Measurements from ENCODE around the gene KRTDAP.
A peak's percentile ranks its signal among the peaks of the same experiment; 100 is the strongest.
"Not testable (repeated sequence)": the region's sequence is repeated elsewhere in the genome, so short reads cannot be mapped to it uniquely, and the experiment has no call there.

Gene KRTDAP

DNA sequence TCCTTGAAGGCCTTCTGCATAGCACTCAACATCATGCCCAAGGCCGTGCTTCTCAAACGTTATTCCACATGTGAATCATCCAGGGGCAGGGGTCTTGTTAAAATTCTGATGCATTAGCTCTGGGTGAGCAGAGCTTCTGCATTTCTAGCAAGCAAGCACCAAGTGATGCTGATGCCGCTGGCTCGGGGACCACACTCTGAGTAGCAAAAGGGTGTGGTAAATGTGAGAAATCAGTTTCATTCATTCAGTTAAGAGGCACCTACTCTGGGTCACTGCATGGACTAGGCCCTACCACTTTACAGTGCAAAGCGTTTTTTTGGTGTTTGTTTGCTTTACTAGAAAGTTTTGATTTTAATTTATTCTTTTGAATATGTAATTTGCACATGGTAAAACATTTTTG is 7.2 kb downstream of the KRTDAP start:
- no peak for DNase-seq

DNA sequence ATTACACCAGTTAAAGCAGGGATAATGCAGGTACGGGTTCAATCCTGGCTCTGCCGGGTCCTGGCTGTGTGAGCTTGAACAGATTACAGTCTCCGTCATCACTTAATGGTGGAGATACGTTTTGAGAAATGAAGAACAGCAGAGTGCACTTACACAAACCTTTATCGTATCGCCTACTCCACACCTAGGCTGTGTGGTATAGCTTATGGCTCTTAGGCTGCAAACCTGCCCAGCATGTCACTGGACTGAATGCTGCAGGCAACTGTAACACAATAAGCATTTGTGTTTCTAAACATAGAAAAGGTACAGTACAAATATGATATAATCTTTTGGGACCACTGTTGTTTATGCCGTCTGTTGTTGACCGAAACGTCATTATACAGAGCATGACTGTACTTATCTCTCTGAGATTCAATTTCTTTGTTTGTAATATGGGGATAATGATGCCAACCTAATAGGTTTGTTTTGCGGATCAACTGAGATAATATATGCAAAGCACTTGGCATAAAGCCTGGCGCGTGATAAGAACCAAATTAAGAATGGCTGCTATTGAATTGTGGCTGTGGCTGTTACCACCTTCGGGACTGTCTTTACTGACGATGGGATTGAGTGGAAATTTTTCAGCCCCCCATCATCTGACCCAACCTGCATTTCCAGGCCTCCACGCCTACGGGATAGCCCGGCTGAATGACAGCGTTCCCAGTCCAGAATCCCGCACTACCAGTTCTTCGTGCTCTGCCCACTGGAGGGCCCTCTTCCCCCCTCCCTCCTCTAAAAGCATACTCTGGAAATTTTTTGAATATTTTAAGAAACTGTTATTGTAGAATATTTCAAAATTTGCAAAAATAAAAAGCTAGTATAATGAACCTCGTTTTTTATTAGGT is 11.2 kb downstream of the KRTDAP start:
- no peak for DNase-seq

DNA sequence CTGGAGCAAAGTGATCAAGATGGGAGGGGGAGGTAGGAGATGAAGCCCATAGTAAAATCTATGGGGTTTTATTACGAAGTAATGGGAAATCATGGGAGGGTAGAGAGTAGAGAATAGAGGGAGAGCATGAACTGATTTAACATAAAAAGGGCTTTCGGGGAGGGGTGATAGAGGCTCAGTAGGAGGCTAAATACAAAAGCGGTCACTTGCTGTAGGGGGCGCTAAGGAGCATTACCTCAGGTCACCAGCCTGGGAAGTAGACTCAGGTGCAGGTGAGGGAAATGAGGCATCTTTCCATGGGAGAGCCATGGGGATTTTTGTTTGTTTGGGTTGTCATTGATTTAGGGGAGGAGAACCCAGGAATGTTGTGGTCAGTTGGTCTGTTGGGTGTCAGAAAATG is 14.1 kb downstream of the KRTDAP start:
- no peak for DNase-seq

DNA sequence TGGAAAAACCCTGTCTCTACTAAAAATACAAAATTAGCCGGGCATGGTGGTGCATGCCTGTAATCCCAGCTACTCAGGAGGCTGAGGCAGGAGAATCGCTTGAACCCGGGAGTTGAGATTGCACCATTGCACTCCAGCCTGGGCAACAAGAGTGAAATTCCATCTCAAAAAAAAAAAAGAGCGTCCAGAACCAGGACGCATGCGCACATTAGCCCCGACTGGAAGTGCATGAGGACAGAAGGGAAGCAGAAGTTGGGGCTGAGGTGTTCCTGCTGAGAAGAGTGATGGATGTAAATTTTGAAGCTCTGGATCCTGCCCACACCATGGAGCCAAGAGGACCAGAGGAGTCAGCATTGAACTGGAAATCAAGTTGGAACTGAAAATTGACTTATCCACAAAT is 15.7 kb downstream of the KRTDAP start:
- DNase-seq = not testable (repeated sequence)

DNA sequence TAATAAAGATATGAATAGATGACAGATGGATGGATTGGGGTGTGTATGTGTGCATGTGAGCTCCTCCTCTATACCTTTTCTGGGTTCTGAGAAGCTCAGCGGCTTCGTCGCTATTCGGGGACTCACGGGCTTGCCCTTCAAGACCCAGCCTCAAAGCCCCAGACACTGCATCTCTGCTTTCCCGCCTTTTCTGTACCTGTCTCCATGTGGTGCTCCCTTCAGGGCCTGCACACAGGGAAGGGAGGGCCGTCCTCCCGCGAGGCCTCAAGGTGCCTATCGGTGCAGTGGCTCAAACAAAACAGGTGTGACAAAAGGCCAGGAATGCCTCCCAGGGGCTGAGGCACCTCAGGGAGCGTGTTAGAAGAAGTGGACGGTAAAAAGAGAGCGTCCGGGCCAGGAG is 16.2 kb downstream of the KRTDAP start:
- no peak for DNase-seq

DNA sequence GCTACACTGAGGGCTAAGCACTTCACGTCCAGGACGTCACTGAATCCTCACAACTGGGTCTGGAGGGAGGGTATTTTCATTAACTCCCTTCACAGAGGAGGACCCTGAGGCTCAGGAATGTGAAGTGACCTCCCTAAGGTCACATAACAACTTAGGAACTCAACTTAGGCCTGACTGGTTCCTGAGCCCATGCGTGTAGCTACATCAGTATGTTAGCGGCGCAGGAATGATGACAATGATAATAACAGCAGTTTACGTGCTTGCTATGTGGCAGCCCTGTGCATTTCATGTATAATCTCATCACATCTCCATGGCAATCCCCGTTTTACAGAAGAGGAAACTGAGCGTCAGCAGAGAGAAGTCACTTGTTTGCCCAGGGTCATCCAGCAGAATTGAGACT is 18.3 kb downstream of the KRTDAP start:
- no peak for DNase-seq

DNA sequence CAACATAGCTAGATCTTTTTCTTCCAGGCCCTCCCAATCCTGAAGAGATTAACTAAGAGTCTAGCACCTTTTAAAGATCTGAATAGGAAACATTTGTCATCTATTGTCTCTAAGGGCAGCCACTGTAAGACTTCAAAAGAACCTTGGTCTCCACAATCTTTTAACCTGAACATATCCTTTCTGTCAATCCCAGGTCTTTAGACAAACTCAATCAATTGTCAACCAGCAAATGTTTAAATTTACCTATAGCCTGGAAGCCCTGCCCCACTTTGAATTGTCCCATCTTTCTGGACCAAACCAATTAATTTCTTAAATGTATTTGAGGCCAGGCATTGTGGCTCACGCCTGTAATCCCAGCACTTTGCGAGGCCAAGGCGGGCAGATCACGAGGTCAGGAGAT is 19.2 kb downstream of the KRTDAP start:
- not testable (repeated sequence) for DNase-seq

DNA sequence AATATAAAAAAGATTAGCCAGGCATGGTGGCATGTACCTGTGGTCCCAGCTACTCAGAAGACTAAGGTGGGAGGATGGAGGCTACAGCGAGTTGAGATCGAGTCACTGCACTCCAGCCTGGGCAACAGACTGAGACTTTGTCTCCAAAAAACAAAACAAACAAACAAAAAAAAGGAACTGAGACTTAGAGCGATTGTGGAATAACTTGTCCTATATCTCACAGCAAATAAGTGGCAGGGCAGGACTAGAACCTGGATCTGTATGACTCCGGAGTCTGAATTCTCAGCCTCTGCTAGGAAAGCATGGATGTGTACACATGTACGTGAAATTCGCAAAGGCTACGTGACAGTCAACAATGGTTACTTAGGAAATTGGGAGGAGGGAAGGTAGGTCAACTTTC is 20.1 kb downstream of the KRTDAP start:
- no peak for DNase-seq

DNA sequence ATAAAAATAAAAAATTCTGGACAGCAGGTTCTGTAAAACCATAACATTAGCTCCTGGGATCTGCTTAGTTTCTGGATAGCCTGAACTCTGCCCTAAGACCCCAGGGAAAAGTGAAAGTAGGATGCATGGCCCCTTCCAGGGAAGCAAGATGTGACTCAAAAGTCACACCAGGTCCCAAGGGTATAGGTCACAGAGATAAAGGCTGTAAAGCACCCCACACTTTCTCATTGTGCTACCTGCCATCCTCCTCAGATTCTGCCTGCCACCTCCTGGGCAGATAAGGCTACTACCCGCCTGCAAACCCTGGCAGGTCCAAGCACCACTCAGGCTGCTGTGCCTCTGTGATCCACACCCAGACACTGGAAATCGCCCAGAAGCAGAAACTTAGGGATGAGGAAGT is 21.6 kb downstream of the KRTDAP start:
- DNase-seq = peak; percentile 38

DNA sequence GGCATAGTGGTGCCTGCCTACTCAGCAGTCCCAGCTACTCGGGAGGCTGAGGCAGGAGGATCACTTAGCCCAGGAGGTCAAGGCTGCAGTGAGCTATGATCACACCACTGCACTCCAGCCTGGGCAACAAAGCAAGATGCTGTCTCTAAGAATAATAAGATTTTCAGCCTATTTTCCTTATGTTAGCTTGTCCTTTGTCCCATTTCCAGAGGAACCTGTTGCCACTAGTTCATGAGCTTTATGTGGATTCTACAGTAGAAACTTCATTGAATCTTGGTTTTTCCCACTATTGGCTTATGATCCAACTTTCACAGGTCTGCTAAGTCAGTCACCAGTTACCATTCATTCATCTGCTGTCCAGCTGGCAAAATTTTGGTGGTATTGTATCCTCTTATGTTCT is 24.0 kb downstream of the KRTDAP start:
- DNase-seq = no peak

DNA sequence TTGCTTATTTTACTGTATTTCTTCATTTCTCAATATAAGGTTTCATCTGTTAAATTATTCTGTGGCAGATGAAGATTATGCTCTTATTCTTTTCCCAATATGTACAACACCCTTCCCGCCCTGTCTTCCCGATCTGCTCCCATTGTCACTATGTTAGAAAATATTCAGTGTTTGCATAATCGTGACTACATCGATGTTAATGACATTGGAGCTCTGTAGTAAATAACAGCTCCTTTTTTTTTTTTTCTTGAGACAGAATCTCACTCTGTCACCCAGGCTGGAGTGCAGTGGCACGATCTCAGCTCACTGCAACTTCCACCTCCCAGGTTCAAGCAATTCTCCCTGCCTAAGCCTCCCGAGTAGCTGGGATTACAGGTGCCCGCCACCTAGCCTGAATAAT is 27.3 kb downstream of the KRTDAP start:
- not testable (repeated sequence) for DNase-seq

DNA sequence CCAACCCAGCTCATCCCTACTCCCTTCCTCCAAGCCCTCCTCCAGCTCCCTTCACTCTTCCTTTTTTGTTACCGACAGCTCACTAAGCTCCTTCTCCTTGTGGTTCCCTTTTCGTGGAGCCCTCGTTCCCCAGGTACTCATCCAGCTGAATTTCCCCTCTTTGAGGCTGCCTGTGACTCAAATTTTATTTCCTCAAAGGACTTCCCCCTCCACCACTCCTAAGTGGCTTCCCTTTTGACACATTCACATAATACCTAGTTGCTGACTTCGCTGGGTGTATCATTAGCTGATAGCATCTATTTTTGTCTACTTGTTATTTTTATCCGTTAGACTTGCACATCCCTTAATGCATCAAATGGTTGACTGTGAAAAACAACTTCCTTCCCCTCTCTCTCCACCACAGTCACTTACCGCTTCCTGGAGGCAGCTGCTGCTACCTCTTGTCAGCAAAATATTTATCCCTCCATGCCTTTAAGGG is 27.7 kb downstream of the KRTDAP start:
- no peak for DNase-seq

DNA sequence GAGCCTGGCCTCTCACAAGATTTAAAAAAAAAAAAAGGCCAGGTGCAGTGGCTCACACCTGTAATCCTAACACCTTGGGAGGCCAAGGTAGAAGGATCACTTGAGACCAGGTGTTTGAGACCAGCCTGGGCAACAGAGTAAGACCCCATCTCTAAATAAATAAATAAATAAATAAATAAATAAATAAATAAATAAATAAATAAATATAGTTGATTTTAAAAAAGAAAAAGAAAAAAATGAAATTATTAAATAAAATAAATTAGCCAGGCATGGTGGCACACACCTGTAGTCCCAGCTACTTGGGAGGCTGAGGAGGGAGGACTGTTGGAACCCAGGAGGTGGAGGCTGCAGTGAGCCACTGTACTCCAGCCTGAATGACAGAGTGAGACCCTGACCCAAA is 28.5 kb downstream of the KRTDAP start:
- DNase-seq = not testable (repeated sequence)

DNA sequence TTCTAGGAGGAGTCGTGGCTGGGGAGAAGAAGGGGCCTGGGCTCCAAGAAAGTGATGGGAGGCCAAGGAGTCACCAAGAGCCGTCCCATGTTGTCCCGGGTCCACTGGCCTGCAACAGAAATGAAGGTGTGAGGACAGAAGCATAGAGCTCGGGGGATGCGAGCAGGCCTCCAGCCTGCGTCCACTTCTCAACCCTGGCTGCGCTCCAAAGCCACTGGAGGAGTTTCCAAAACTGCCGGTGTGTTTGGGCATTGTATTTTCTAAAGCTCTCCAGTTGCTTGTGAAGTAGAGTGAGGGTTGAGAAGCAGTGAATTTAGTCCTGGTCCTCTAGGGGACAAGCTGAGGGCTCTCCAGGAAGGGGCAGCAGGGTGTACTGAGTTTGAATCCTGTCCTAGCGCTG is 29.2 kb downstream of the KRTDAP start:
- no peak for DNase-seq

DNA sequence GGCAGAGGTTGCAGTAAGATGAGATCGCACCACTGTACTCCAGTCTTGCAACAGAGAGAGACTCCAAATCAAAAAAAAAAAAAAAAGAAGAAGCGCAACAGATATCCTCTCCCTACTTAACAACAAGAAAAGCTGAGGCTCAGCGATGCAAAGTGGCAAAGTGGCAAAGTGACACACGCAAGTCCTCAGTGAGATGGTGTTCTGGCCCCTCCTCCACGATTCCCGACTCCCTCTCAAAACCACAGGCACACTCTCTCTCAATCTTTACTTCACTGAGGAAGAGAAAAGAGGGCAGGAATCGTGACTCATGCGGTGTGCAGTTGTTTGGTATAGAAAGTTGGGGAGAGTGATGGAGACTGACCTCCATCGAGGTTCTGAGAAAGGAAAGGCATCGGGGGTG is 29.7 kb downstream of the KRTDAP start:
- no peak for DNase-seq

DNA sequence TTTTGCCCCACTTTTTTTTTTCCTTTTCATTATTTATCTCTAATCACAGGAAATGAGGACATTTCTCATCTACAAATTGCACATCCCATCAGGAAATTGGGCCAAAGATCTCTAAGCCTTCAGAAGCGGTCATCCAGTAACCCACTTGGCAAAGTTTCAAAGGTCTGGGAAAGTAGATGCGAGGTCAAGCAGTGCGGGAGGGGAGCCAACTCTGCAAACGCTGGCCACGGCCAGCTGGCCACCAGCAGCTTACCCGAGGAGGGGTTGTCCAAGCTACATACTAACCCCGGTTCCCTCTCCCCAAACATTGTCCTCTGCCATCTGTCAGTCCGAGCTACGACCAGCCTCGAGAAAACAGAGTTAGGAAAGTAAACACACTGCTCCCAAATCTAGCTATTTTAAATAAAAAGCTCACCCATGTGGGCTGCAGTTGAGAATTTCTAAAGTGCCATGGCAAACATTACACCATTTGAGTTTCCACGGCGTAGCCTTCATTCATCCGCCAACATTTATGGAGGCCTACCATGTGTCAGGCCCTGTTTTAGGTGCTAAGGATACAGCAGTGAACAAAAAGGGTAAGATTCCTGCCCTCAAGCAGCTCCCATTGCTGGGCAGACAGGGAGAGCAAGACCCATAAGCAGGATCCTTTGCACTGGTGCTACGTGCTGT is 30.7 kb downstream of the KRTDAP start:
- peak; percentile 56 for DNase-seq

DNA sequence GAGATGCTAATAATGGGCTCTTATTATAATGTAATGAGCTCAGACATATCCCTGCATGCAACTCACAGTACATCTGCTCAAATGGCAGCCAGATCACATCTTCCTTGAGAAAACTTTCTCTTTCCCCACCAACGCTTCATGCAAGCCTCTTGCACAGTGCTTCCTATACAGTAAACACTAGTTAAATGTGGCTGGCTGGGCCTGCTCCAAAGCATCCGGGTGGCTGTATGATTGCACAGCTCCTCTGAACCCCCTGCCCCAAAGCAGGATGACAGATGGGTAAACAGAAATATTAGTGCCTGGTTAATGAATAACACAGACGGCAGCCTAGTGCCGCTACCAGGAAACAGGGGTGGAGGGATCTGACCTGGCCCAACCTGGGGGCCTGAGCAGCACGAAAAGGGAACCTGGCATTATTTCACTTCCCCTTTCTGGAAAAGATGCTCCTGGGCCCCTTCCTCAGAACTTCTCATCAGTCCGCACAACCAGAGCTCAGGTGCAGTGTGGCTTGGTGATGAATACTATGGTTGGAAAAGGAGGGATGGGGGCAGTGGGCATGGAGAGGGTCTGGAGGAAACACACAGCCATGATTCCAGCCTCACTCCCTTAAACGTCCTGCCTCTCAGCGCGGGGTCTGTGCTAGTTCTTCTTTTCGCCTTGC is 31.4 kb downstream of the KRTDAP start:
- peak; percentile 29 for DNase-seq

DNA sequence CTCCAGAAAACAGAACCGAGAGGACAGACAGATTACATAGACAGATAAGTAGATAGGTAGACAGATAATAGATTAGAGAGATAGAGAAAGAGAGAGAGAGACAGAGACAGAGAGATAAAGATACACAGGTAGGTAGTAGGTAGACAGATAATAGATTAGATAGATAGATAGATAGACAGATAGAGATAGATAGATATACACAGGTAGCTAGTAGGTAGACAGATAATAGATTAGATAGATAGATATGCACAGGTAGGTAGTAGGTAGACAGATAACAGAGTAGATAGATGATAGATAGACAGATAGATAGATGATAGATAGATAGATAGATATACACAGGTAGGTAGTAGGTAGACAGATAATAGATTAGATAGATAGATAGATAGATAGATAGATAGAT is 32.1 kb downstream of the KRTDAP start:
- DNase-seq = no peak

DNA sequence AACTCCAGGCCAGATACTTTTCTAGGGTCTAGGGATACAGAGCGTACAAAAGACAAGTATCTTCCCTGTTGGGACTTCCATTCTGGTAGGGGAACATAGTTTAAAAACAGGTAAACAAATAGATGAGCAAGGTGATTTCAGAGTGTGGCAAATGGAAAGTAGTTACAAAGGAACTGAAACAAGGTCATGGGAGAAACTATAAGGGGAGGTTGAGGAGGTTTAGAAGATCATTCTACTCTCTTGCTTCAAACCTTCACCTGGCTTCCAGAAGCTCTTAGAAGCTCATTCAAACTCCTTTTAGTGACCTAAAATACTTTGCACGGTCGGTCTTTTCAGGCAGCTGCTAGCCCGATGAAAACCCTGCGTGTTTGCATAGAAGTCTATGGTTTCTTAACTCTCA is 33.1 kb downstream of the KRTDAP start:
- no peak for DNase-seq

DNA sequence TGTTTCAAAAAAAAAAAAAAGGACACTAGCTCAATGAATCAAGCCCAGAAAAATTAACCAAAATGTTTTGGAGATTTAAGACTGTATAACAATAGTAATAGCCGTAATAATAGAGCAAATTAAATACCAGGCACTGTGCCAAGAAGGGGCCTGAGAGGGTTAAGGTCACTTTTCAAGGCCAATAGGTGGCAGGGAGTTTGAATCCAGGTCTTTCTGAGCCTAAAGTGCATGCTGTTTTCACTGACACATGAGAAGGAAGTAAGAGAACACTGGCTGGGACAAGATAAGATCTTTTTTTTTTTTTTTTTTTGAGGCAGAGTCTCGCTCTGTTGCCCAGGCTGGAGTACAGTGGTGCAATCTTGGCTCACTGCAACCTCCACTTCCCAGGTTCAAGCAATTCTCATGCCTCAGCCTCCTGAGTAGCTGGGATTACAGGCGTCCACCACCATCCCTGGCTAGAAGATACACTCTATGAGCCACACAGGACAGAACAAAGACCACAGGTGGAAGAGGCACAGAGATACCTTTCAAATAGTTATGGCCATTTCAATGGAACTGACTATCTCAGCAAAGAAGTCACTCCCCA is 34.6 kb downstream of the KRTDAP start:
- DNase-seq = no peak

DNA sequence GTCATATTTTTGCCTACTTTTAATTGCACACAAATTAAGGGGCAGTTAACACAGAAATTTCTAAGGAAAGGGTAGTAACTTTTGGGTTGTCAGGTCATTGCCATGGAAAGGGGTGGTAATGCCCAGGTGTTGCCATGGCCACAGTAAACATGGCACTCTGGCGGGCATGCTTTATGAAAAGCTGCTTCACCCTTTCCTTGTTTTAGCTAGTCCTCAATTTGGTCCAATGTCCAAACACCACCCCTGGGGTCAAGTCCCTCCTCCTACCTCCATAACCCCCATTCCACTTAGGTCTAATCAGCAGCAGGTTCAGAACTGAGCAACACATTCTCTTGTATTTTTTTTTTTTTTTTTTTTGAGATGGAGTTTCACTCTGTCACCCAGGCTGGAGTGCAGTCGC is 35.6 kb downstream of the KRTDAP start:
- no peak for DNase-seq

DNA sequence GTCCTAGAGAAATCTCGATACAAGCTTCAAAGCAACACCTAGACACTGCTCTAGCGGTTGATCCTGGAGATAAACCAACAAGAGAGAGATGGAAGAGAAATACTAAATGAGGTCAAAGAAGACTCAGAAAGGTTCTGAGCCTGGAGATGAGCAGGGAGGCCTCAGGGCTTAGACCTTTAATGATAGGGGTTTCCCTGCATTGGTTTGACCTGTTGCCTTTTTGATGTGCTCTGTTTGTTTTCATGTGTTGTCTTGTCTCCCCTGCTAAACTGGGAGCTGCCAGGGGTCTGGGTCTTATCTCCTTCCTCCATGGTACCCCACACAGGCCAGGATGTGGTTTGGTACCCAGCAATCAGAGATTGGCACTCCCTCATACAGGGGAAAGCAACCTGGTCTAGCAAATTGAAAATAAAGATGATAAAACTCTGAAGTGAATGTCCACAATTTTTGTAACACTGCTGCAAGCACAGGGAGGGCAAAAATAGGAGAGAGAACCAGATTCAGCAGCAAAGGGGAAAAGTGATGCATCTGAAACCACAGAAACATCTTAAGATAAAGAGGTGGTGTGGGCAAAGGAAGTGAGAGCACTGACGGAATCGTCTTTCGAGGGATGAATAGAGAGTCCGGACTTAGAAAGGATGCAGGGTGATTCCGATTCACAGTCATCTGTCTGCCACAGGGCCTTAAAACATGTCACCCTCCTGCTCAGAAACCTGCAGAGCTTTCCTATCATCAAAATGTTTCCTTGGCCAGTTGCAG is 38.7 kb downstream of the KRTDAP start:
- no peak for DNase-seq
